Measurements from ENCODE around the gene NSG1. TPM values are rescaled to one million over a fixed set of nuclear protein-coding genes. Genes with fewer than 3 reads are reported as not detected.
"Not testable (repeated sequence)": the region's sequence is repeated elsewhere in the genome, so short reads cannot be mapped to it uniquely, and the experiment has no call there.

Gene NSG1
- polyA plus RNA-seq, 1 of the 3 experiments (the other 2 are of a cell fraction): 11.4 TPM

DNA sequence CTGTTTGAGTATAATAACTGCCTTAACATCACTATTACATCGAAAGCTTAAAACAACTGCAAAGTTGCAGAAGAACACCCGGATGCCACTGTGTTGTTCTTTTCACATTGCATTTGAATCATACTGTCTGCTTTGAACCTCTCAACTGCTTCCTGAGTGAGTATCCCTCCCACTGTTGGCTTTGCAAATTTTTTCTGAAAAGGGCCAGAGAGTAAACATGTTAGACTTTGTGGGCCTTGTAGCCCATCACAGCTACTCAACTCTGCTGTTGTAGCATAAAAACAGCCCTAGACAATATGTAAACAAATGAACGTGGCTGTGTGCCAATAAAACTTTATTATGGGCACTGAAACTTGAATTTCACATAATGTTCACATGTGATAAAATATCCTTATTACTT lies 76.1 kb downstream of the NSG1 start (continued):
- TF ChIP-seq, protein P1, sequence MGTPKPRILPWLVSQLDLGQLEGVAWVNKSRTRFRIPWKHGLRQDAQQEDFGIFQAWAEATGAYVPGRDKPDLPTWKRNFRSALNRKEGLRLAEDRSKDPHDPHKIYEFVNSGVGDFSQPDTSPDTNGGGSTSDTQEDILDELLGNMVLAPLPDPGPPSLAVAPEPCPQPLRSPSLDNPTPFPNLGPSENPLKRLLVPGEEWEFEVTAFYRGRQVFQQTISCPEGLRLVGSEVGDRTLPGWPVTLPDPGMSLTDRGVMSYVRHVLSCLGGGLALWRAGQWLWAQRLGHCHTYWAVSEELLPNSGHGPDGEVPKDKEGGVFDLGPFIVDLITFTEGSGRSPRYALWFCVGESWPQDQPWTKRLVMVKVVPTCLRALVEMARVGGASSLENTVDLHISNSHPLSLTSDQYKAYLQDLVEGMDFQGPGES (IDR thresholded peaks at IDR 0.05; ENCODE audit: low read depth, low read length): no peak
- TF ChIP-seq, protein P2, sequence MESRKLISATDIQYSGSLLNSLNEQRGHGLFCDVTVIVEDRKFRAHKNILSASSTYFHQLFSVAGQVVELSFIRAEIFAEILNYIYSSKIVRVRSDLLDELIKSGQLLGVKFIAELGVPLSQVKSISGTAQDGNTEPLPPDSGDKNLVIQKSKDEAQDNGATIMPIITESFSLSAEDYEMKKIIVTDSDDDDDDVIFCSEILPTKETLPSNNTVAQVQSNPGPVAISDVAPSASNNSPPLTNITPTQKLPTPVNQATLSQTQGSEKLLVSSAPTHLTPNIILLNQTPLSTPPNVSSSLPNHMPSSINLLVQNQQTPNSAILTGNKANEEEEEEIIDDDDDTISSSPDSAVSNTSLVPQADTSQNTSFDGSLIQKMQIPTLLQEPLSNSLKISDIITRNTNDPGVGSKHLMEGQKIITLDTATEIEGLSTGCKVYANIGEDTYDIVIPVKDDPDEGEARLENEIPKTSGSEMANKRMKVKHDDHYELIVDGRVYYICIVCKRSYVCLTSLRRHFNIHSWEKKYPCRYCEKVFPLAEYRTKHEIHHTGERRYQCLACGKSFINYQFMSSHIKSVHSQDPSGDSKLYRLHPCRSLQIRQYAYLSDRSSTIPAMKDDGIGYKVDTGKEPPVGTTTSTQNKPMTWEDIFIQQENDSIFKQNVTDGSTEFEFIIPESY (IDR thresholded peaks at IDR 0.05; ENCODE audit: borderline replicate concordance, low read depth): no peak
- TF ChIP-seq RCOR1 (IDR thresholded peaks at IDR 0.05; ENCODE audit: low read length) (no peak), CHD2 (IDR thresholded peaks at IDR 0.05; ENCODE audit: low read length, partially characterized antibody) (no peak), RAD21 (IDR thresholded peaks at IDR 0.05; ENCODE audit: low read length) (no peak), TCF12 (IDR thresholded peaks at IDR 0.05) (no peak), TEAD4 (IDR thresholded peaks at IDR 0.05; ENCODE audit: borderline replicate concordance, insufficient read depth) (no peak), GATA2 (CRISPR knock-in tag; IDR thresholded peaks at IDR 0.05) (no peak)

DNA sequence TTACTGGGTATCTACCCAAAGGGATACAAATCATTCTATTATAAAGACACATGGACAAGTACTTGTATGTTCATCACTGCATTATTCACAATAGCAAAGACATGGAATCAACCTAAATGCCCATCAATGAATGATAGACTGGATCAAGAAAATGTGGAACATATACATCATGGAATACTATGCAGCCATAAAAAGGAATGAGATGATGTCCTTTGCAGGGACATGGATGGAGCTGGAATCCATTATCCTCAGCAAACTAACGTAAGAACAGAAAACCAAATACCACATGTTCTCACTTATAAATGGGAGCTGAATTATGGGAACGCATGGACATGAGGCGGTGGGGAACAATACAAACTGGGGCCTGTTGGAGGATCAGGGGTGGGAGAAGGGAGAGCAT lies 78.3 kb downstream of the NSG1 start:
- POLR2A ChIA-PET; H3K27me3 ChIP-seq (ENCODE audit: insufficient read depth); H3K4me3 ChIP-seq (ENCODE audit: low read depth in 2 of 2, low read length in 1 of 2); H3F3A ChIP-seq (replicated peaks; ENCODE audit: insufficient read depth); H4K20me1 ChIP-seq (ENCODE audit: insufficient read depth); H2AFZ ChIP-seq (ENCODE audit: low read depth); H3K4me2 ChIP-seq; H3K9me2 ChIP-seq; H3K9me3 ChIP-seq; DNase-seq; H3K27ac ChIP-seq (ENCODE audit: low read depth in 2 of 2, low read length in 1 of 2); H3K9ac ChIP-seq; H3K79me2 ChIP-seq (ENCODE audit: insufficient read depth): not testable (repeated sequence)
- CTCF ChIA-PET: interaction anchor here (0.9 to 1.2 kb wide), 4 partner anchors 9 to 23 kb away, joined by 3 to 6 read pairs (median 3); no protein-coding TSS in a partner anchor
- H3K36me3 ChIP-seq (replicated peaks in 1 of 2; ENCODE audit: control insufficient read depth in 1 of 2, insufficient read depth in 2 of 2, low read length in 1 of 2): peaks cover 24 to 32% of the 10 kb centered on the region in 2 experiments
- 100% methylated on average over 3 of the region's 3 CpGs for WGBS (ENCODE audit: low lambda C conversion rate)
- peaks cover 0 to 20% of the 10 kb centered on the region in 2 experiments; a peak in 3 of 4 replicates for H3K4me1 ChIP-seq (ENCODE audit: control insufficient read depth in 1 of 2, insufficient read depth in 2 of 2, low read depth in 1 of 2, low read length in 1 of 2)

Other genes starting within 250 kb of the NSG1 start
- gene OTOP1, start 160.2 kb upstream of the NSG1 start, polyA plus RNA-seq (2012; rRNA removed): not detected in 2 replicates
- gene TMEM128, start 138.9 kb upstream of the NSG1 start, polyA plus RNA-seq (2012; rRNA removed): 33.7 and 44.5 TPM in 2 replicates
- gene LYAR, start 96.9 kb upstream of the NSG1 start, polyA plus RNA-seq (2012; rRNA removed): 9.2 and 11.2 TPM in 2 replicates
- gene ZBTB49, start 96.9 kb upstream of the NSG1 start, polyA plus RNA-seq (2012; rRNA removed): 3.1 and 3.7 TPM in 2 replicates
- 17.3 and 22.3 TPM in 2 replicates for gene STX18, start 154.9 kb downstream of the NSG1 start, polyA plus RNA-seq (2012; rRNA removed)